Vagina (tissue), 2 donors: ENCODE measurements around the gene PDIA5.

Source experiments
- CTCF ChIP-seq, 3 experiments: fragments of 450-650 bp in 2 of 3; fragments of 200-600 bp in 1 of 3; sonication (generic) in 1 of 3; IDR thresholded peaks; one replicate each; pipeline ENCODE4 v1.5.1; 2017 to 2019; ENCODE audit warnings: antibody characterized with exemption in 3 of 3, mild to moderate bottlenecking in 2 of 3, moderate library complexity in 2 of 3
- POLR2AphosphoS5 ChIP-seq, 2 donors: sonication (generic); formaldehyde crosslinking; IDR thresholded peaks; one replicate each; pipeline ENCODE4 v1.9.0; 2017; ENCODE audit warnings: antibody characterized with exemption in 2 of 2, mild to moderate bottlenecking in 2 of 2, low read depth in 1 of 2; ENCODE audit not compliant: insufficient read depth in 1 of 2

GRCh38 chr3:123156276-123156995, 89.6 kb downstream of the PDIA5 start:
- TF ChIP-seq CTCF (IDR thresholded peaks at IDR 0.05), result no peak
- TF ChIP-seq POLR2AphosphoS5 (IDR thresholded peaks at IDR 0.05; ENCODE audit: insufficient read depth in 1 of 2, low read depth in 1 of 2), result no peak
